ENCODE results near the gene TRIB2.

TRIB2 gene

GRCh38 chr2:12787891-12788801, 71.4 kb downstream of the TRIB2 start:
- DNase-seq, result no peak

GRCh38 chr2:12791906-12792305, 75.2 kb downstream of the TRIB2 start:
- DNase-seq, result no peak
